IMR-90 (cell line): ENCODE results near the gene GDPD5. TPM values are rescaled to one million over a fixed set of nuclear protein-coding genes. Genes with fewer than 3 reads are reported as not detected.

Source experiments
- ATAC-seq: fragments of 200-7000 bp; cut with Tn5 transposase; 2 replicates; pipeline ENCODE4 v1.9.1; 2020; ENCODE audit warnings: low read depth, mild to moderate bottlenecking, moderate library complexity
- BruUV-seq: library from RNA; stranded (reverse); fragments of 400-500 nt; replicated peaks from 2 replicates; lab custom pipeline; 2021; lab: Mats Ljungman, UMichigan
- CTCF ChIA-PET: fragments of 300-600 bp; formaldehyde crosslinking; extraction: SDS; loops from one replicate; lab custom pipeline; 2021; ENCODE audit warnings: antibody characterized with exemption; lab: Yijun Ruan, JAX
- POLR2A ChIA-PET: fragments of 300-600 bp; sonication (Branson Sonifier 250); formaldehyde crosslinking; loops from one replicate; lab custom pipeline; 2022; ENCODE audit warnings: antibody characterized with exemption; ENCODE audit not compliant: unreplicated experiment; lab: Charles Lee
- DNase-seq: peaks from one replicate; pipeline ENCODE4 v3.0.0; 2013
- H2AFZ ChIP-seq: replicated peaks from 2 replicates; pipeline ENCODE3; 2013; ENCODE audit warnings: low read length, mild to moderate bottlenecking; ENCODE audit not compliant: poor library complexity
- H2AK5ac ChIP-seq: 2 replicates; pipeline ENCODE4 v1.6.1; 2013; ENCODE audit warnings: low read depth, low read length, inconsistent platforms
- H2AK9ac ChIP-seq: replicated peaks from 2 replicates; pipeline ENCODE3; 2013; ENCODE audit warnings: mild to moderate bottlenecking, low read depth, low read length, moderate library complexity; ENCODE audit not compliant: poor library complexity
- H2BK120ac ChIP-seq: 2 replicates; pipeline ENCODE4 v1.6.1; 2013; ENCODE audit warnings: low read depth, low read length, inconsistent platforms
- H2BK15ac ChIP-seq: 3 replicates; pipeline ENCODE4 v1.6.1; 2013; ENCODE audit warnings: low read depth, low read length, inconsistent platforms
- H2BK20ac ChIP-seq: 2 replicates; pipeline ENCODE4 v1.6.1; 2013; ENCODE audit warnings: low read depth, mild to moderate bottlenecking, inconsistent platforms, low read length, moderate library complexity
- H2BK5ac ChIP-seq: 2 replicates; pipeline ENCODE4 v1.6.1; 2013; ENCODE audit warnings: mild to moderate bottlenecking, low read depth, low read length, inconsistent platforms; ENCODE audit not compliant: poor library complexity, severe bottlenecking
- H3K14ac ChIP-seq: replicated peaks from 2 replicates; pipeline ENCODE4 v1.6.1; 2013; ENCODE audit warnings: low read depth, low read length, inconsistent platforms
- H3K18ac ChIP-seq: 2 replicates; pipeline ENCODE4 v1.6.1; 2013; ENCODE audit warnings: low read depth, low read length, control low read depth
- H3K23ac ChIP-seq: 2 replicates; pipeline ENCODE4 v1.6.1; 2013; ENCODE audit warnings: low read depth, low read length, inconsistent platforms
- H3K27ac ChIP-seq: 2 replicates; pipeline ENCODE4 v1.5.1; 2013; ENCODE audit warnings: mild to moderate bottlenecking, control low read depth, low read length; ENCODE audit not compliant: insufficient read depth
- H3K27me3 ChIP-seq: 2 replicates; pipeline ENCODE4 v1.6.1; 2013; ENCODE audit warnings: low read length; ENCODE audit not compliant: control insufficient read depth, insufficient read depth
- H3K36me3 ChIP-seq: 2 replicates; pipeline ENCODE4 v1.6.1; 2013; ENCODE audit warnings: low read length, mixed read lengths; ENCODE audit not compliant: control insufficient read depth, insufficient read depth
- H3K4ac ChIP-seq: 2 replicates; pipeline ENCODE4 v1.6.1; 2013; ENCODE audit warnings: low read depth, low read length, inconsistent platforms
- H3K4me1 ChIP-seq: 2 replicates; pipeline ENCODE4 v1.6.1; 2013; ENCODE audit warnings: low read length, mixed read lengths; ENCODE audit not compliant: control insufficient read depth, insufficient read depth
- H3K4me2 ChIP-seq: 2 replicates; pipeline ENCODE4 v1.6.1; 2013; ENCODE audit warnings: low read depth, mild to moderate bottlenecking, control low read depth, low read length, moderate library complexity
- H3K4me3 ChIP-seq: 2 replicates; pipeline ENCODE4 v1.5.1; 2013; ENCODE audit warnings: low read depth, mild to moderate bottlenecking, control low read depth, low read length, moderate library complexity; ENCODE audit not compliant: insufficient read depth
- H3K56ac ChIP-seq: 2 replicates; pipeline ENCODE4 v1.6.1; 2013; ENCODE audit warnings: low read length, inconsistent platforms; ENCODE audit not compliant: insufficient read depth; ENCODE audit errors: extremely low read depth
- H3K79me1 ChIP-seq, 2 experiments: 2 replicates each; pipeline ENCODE4 v1.6.1; 2013; ENCODE audit warnings: low read length in 2 of 2, inconsistent platforms in 1 of 2, low read depth in 1 of 2
- H3K9ac ChIP-seq: 2 replicates; pipeline ENCODE4 v1.6.1; 2013; ENCODE audit warnings: low read depth, low read length, control low read depth
- H3K9me1 ChIP-seq: 2 replicates; pipeline ENCODE4 v1.6.1; 2013; ENCODE audit warnings: low read length, inconsistent platforms; ENCODE audit not compliant: insufficient read depth
- H3K9me3 ChIP-seq: 2 replicates; pipeline ENCODE4 v1.6.1; 2013; ENCODE audit warnings: low read length; ENCODE audit not compliant: control insufficient read depth, insufficient read depth
- H4K20me1 ChIP-seq: 2 replicates; pipeline ENCODE4 v1.6.1; 2013; ENCODE audit warnings: low read length, inconsistent platforms; ENCODE audit not compliant: insufficient read depth
- H4K5ac ChIP-seq: 2 replicates; pipeline ENCODE4 v1.6.1; 2013; ENCODE audit warnings: mild to moderate bottlenecking, low read depth, low read length, control low read depth
- H4K8ac ChIP-seq, 2 experiments: 2 replicates each; pipeline ENCODE4 v1.6.1; 2013; ENCODE audit warnings: low read depth in 2 of 2, low read length in 2 of 2, control low read depth in 1 of 2, inconsistent platforms in 1 of 2
- H4K91ac ChIP-seq: 2 replicates; pipeline ENCODE4 v1.6.1; 2013; ENCODE audit warnings: low read depth, low read length, inconsistent platforms; ENCODE audit not compliant: insufficient read depth
- BHLHE40 ChIP-seq: fragments of 150-350 bp; IDR thresholded peaks from 2 replicates; pipeline ENCODE4 v1.6.1; 2016; ENCODE audit warnings: mild to moderate bottlenecking, low read depth, low read length
- CEBPB ChIP-seq: IDR thresholded peaks from 2 replicates; pipeline ENCODE4 v1.6.1; 2012; ENCODE audit warnings: low read depth, low read length, improper control_type of control experiment
- CHD1 ChIP-seq: IDR thresholded peaks from 2 replicates; pipeline ENCODE4 v1.6.1; 2012; ENCODE audit warnings: low read depth, low read length, improper control_type of control experiment
- CTCF ChIP-seq: conservative IDR thresholded peaks from 2 replicates; pipeline ENCODE4 v1.5.1; 2012; ENCODE audit warnings: mild to moderate bottlenecking, low read depth, low read length, improper control_type of control experiment
- ELK1 ChIP-seq: fragments of 150-350 bp; IDR thresholded peaks from 2 replicates; pipeline ENCODE4 v1.6.1; 2016; ENCODE audit warnings: low read depth, mild to moderate bottlenecking, low read length, moderate library complexity, borderline replicate concordance
- FOS ChIP-seq: fragments of 150-350 bp; IDR thresholded peaks from 2 replicates; pipeline ENCODE4 v1.6.1; 2016; ENCODE audit warnings: low read depth, low read length
- MAFK ChIP-seq: IDR thresholded peaks from 2 replicates; pipeline ENCODE4 v1.6.1; 2012; ENCODE audit warnings: low read depth, low read length, improper control_type of control experiment
- MAZ ChIP-seq: IDR thresholded peaks from 2 replicates; pipeline ENCODE4 v1.6.1; 2012; ENCODE audit warnings: low read depth, mild to moderate bottlenecking, low read length, improper control_type of control experiment, moderate library complexity, borderline replicate concordance
- MXI1 ChIP-seq: IDR thresholded peaks from 2 replicates; pipeline ENCODE4 v1.6.1; 2012; ENCODE audit warnings: low read depth, mild to moderate bottlenecking, low read length, moderate library complexity, borderline replicate concordance
- NFE2L2 ChIP-seq: fragments of 150-350 bp; IDR thresholded peaks from 2 replicates; pipeline ENCODE4 v1.6.1; 2016; ENCODE audit warnings: low read depth, mild to moderate bottlenecking, low read length
- POLR2A ChIP-seq: IDR thresholded peaks from 2 replicates; pipeline ENCODE4 v1.6.1; 2012; ENCODE audit warnings: mild to moderate bottlenecking, low read depth, low read length
- RAD21 ChIP-seq: IDR thresholded peaks from 2 replicates; pipeline ENCODE4 v1.6.1; 2012; ENCODE audit warnings: low read length, improper control_type of control experiment
- RCOR1 ChIP-seq: IDR thresholded peaks from 2 replicates; pipeline ENCODE4 v1.6.1; 2012; ENCODE audit warnings: mild to moderate bottlenecking, low read length, improper control_type of control experiment; ENCODE audit not compliant: insufficient replicate concordance
- RFX5 ChIP-seq: IDR thresholded peaks from 2 replicates; pipeline ENCODE4 v1.8.0; 2012; ENCODE audit warnings: low read depth, mild to moderate bottlenecking, low read length, moderate library complexity
- SMC3 ChIP-seq: fragments of 150-350 bp; IDR thresholded peaks from 2 replicates; pipeline ENCODE4 v1.6.1; 2016; ENCODE audit warnings: low read depth, mild to moderate bottlenecking, antibody characterized with exemption, low read length, moderate library complexity
- WGBS, 2 experiments: methylation state at CpG; one replicate each; pipeline versions ENCODE4 v1.1.5 to v1.1.7; 2013; ENCODE audit warnings: missing lambda C conversion rate in 2 of 2; ENCODE audit not compliant: insufficient read length in 1 of 2; ENCODE audit errors: extremely low coverage in 2 of 2; 5-methylcytosine and 5-hydroxymethylcytosine counted together
- dilution Hi-C: fragments of 300-500 bp; cut with HindIII; formaldehyde crosslinking; loops from one replicate; pipeline ENCODE4 v1.14.3; 2018; ENCODE audit warnings: low sequenced_read_pairs; ENCODE audit not compliant: unreplicated experiment
- in situ Hi-C: fragments of 300-500 bp; cut with MboI; formaldehyde crosslinking; loops from 3 replicates; pipeline ENCODE4 v1.14.3; 2019; ENCODE audit warnings: low sequenced_read_pairs, inconsistent platforms, mixed read lengths
- intact Hi-C: fragments of 100-400 bp; cut with micrococcal nuclease; formaldehyde crosslinking; loops from 2 replicates; pipeline ENCODE4 v1.10.0; 2022
- polyA plus RNA-seq, 3 experiments: library from polyadenylated mRNA; depleted of rRNA; stranded (reverse); fragments of >200 nt; gene quantifications; 2 replicates each; pipeline ENCODE4 v1.2.3, GENCODE V29; 2012; ENCODE audit warnings: low replicate concordance in 1 of 3
- total RNA-seq: library from RNA; depleted of rRNA; stranded (reverse); fragments of >200 nt; gene quantifications from 2 replicates; pipeline ENCODE4 v1.2.3, GENCODE V29; 2012

Gene GDPD5
- total and polyA plus RNA-seq, 2 of the 4 experiments (the other 2 are of a cell fraction): 2.0 to 7.9 TPM

GRCh38 chr11:75445315-75445953 is 80.3 kb downstream of the GDPD5 start (continued):
- TF ChIP-seq CEBPB (no peak), POLR2A (peak; percentile 63; the same call in 1 of the 2 replicates)

GRCh38 chr11:75443043-75443442 is 82.7 kb downstream of the GDPD5 start:
- 67% methylated on average over 3 of the region's 12 CpGs; no CpG with 5 or more reads in 1 of the 2 experiments for WGBS, 2 experiments
- no peak overlapping the region for H2BK20ac ChIP-seq
- H3K4ac ChIP-seq: no peak overlapping the region
- H3K9ac ChIP-seq: no peak overlapping the region
- no peak overlapping the region for H3K14ac ChIP-seq
- no peak overlapping the region for H3K18ac ChIP-seq
- no peak overlapping the region for H3K4me2 ChIP-seq
- H2AK9ac ChIP-seq: no peak overlapping the region
- in situ Hi-C loops: no loop called here
- H4K91ac ChIP-seq: no peak overlapping the region
- no peak for DNase-seq
- no peaks in the 10 kb centered on the region for H3K79me1 ChIP-seq
- ChIA-PET CTCF (interaction anchor here (1.0 kb wide), 1 partner anchor 9 kb away, joined by 3 read pairs; no protein-coding TSS in a partner anchor), POLR2A (no interaction called here)
- H2BK15ac ChIP-seq: no peak overlapping the region
- no peaks in the 10 kb centered on the region for H3K9me3 ChIP-seq
- no peaks in the 10 kb centered on the region for H4K20me1 ChIP-seq
- no peak overlapping the region for H4K8ac ChIP-seq
- no peak overlapping the region for H4K5ac ChIP-seq
- no peak overlapping the region for H3K4me3 ChIP-seq
- no peak overlapping the region for H2AFZ ChIP-seq
- H3K4me1 ChIP-seq: no peaks in the 10 kb centered on the region
- H3K27ac ChIP-seq: no peak overlapping the region
- peaks cover 3% of the 10 kb centered on the region; the same call in 1 of the 2 replicates for H3K27me3 ChIP-seq
- H3K36me3 ChIP-seq: no peaks in the 10 kb centered on the region
- H2BK5ac ChIP-seq: no peak overlapping the region
- H3K23ac ChIP-seq: no peak overlapping the region
- H3K9me1 ChIP-seq: 0 out of 2 replicates have a peak, but pooled peaks cover 4% of the 10 kb centered on the region
- intact Hi-C loops: no loop called here
- no peak overlapping the region for H2BK120ac ChIP-seq
- H3K56ac ChIP-seq: no peak overlapping the region
- no TSS peak for BruUV-seq
- dilution Hi-C loops: no loop called here
- ATAC-seq: no peak
- H2AK5ac ChIP-seq: no peak overlapping the region
- TF ChIP-seq RAD21 (no peak), RFX5 (no peak), SMC3 (no peak), ELK1 (no peak), CEBPB (no peak), BHLHE40 (no peak), CTCF (no peak), NFE2L2 (no peak), RCOR1 (no peak), MXI1 (no peak), MAFK (no peak), FOS (no peak), CHD1 (no peak), POLR2A (no peak), MAZ (no peak)
